HL-60 (cell line): ENCODE results near the gene PTPA.

Source experiments
- CTCF ChIP-seq: IDR thresholded peaks from one replicate; pipeline ENCODE4 v1.5.1; 2011; ENCODE audit warnings: low read length, control low read depth, inconsistent platforms; ENCODE audit not compliant: insufficient read depth
- POLR2AphosphoS5 ChIP-seq: IDR thresholded peaks from 2 replicates; pipeline ENCODE4 v1.6.1; 2012; ENCODE audit warnings: low read depth
- REST ChIP-seq: IDR thresholded peaks from 2 replicates; pipeline ENCODE4 v1.6.1; 2012; ENCODE audit warnings: low read depth; ENCODE audit not compliant: insufficient replicate concordance
- SPI1 ChIP-seq: IDR thresholded peaks from 2 replicates; pipeline ENCODE4 v1.6.1; 2012; ENCODE audit warnings: low read depth, mild to moderate bottlenecking, borderline replicate concordance

GRCh38 chr9:129184596-129185122 lies 73.4 kb downstream of the PTPA start:
- TF ChIP-seq REST (no peak), CTCF (no peak), POLR2AphosphoS5 (no peak), SPI1 (no peak)
